Stimulated activated CD4-positive, alpha-beta T cell treated with anti-CD3 and anti-CD28 coated beads, Interleukin-15, amount 100 ng/mL, for 24 hours (primary cell): ENCODE data around the gene UCP1.

Experiments used
- DNase-seq: peaks from one replicate; pipeline ENCODE4 v3.0.0-alpha.2; 2020

Gene UCP1

GRCh38 chr4:140568507-140569306 lies at the start of gene UCP1:
UCP1 (minus strand) TSS chr4:140568961; CDS start chr4:140568729, 232 bp downstream.
- DNase-seq, result peak; percentile 9

- no peak for DNase-seq
Observed at GRCh38 chr4:140617499-140618248, 48.9 kb upstream of the UCP1 start.

- no peak for DNase-seq
Observed at GRCh38 chr4:140615451-140615850, 46.7 kb upstream of the UCP1 start.

- no peak for DNase-seq
Observed at GRCh38 chr4:140612357-140612756, 43.6 kb upstream of the UCP1 start.

- DNase-seq, result no peak
Observed at GRCh38 chr4:140611854-140612253, 43.1 kb upstream of the UCP1 start.

- DNase-seq, result no peak
Observed at GRCh38 chr4:140609548-140610425, 41.0 kb upstream of the UCP1 start.

GRCh38 chr4:140607852-140608251 lies 39.1 kb upstream of the UCP1 start:
- no peak for DNase-seq

- DNase-seq, result no peak
Observed at GRCh38 chr4:140604544-140604943, 35.8 kb upstream of the UCP1 start.

GRCh38 chr4:140603286-140603685 lies 34.5 kb upstream of the UCP1 start:
- DNase-seq, result no peak

GRCh38 chr4:140602714-140603113 lies 34.0 kb upstream of the UCP1 start:
- no peak for DNase-seq

- no peak for DNase-seq
Observed at GRCh38 chr4:140600408-140600807, 31.6 kb upstream of the UCP1 start.

GRCh38 chr4:140595065-140595464 lies 26.3 kb upstream of the UCP1 start:
- no peak for DNase-seq

GRCh38 chr4:140584439-140584838 lies 15.7 kb upstream of the UCP1 start:
- DNase-seq, result no peak

- no peak for DNase-seq
Observed at GRCh38 chr4:140581078-140581477, 12.3 kb upstream of the UCP1 start.

GRCh38 chr4:140579278-140579677 lies 10.5 kb upstream of the UCP1 start:
- DNase-seq, result no peak

GRCh38 chr4:140575489-140575888 lies 6.7 kb upstream of the UCP1 start:
- DNase-seq, result no peak

GRCh38 chr4:140571620-140572019 lies 2.9 kb upstream of the UCP1 start:
- no peak for DNase-seq

- DNase-seq, result no peak
Observed at GRCh38 chr4:140569307-140569638, 512 bp upstream of the UCP1 start.

GRCh38 chr4:140559696-140560095 lies 9.1 kb downstream of the UCP1 start:
- DNase-seq, result no peak

- no peak for DNase-seq
Observed at GRCh38 chr4:140557831-140558435, 10.8 kb downstream of the UCP1 start.

GRCh38 chr4:140556372-140557085 lies 12.2 kb downstream of the UCP1 start:
- DNase-seq, result peak; percentile 48

- no peak for DNase-seq
Observed at GRCh38 chr4:140533951-140534480, 34.7 kb downstream of the UCP1 start.
